Testis (tissue), 2 donors: Measurements from ENCODE around the gene ASB4.

ENCODE experiments used
- CTCF ChIP-seq, 3 experiments: fragments of 450-650 bp in 2 of 3; fragments of 200-600 bp in 1 of 3; sonication (generic) in 1 of 3; IDR thresholded peaks; one replicate each; pipeline ENCODE4 v1.5.1; 2016 to 2019; ENCODE audit warnings: antibody characterized with exemption in 3 of 3, mild to moderate bottlenecking in 2 of 3, moderate library complexity in 1 of 3
- POLR2A ChIP-seq: fragments of 450-650 bp; IDR thresholded peaks from one replicate; pipeline ENCODE4 v1.6.1; 2017; ENCODE audit warnings: antibody characterized with exemption, mild to moderate bottlenecking, moderate library complexity

- TF ChIP-seq CTCF (IDR thresholded peaks at IDR 0.05) (no peak), POLR2A (no peak)
Measured at GRCh38 chr7:95534796-95535195, 49.1 kb downstream of the ASB4 start.
